Chondrocyte (in vitro differentiated cells): ENCODE data around the gene U2AF2. TPM values are rescaled to one million over a fixed set of nuclear protein-coding genes. Genes with fewer than 3 reads are reported as not detected.

ENCODE experiments used
- DNase-seq: peaks from one replicate; pipeline ENCODE4 v3.0.0; 2021; ENCODE audit warnings: mixed read lengths, low spot score
- H3K27ac Mint-ChIP-seq: one replicate; pipeline ENCODE4 v1.8.0; 2021; ENCODE audit warnings: mild to moderate bottlenecking, moderate library complexity, mixed read lengths; ENCODE audit not compliant: unreplicated experiment
- H3K27me3 Mint-ChIP-seq: 2 replicates; pipeline ENCODE4 v1.8.0; 2021; ENCODE audit warnings: low read depth, mixed read lengths
- H3K36me3 Mint-ChIP-seq: 2 replicates; pipeline ENCODE4 v1.8.0; 2021; ENCODE audit warnings: low read depth, mixed read lengths
- H3K4me1 Mint-ChIP-seq: 2 replicates; pipeline ENCODE4 v1.8.0; 2021; ENCODE audit warnings: low read depth, mild to moderate bottlenecking, mixed read lengths
- H3K4me3 Mint-ChIP-seq: one replicate; pipeline ENCODE4 v1.8.0; 2021; ENCODE audit warnings: mild to moderate bottlenecking, moderate library complexity, mixed read lengths; ENCODE audit not compliant: unreplicated experiment
- H3K9me3 Mint-ChIP-seq: 2 replicates; pipeline ENCODE4 v1.8.0; 2021; ENCODE audit warnings: low read depth, mixed read lengths
- CTCF ChIP-seq: fragments of 200-600 bp; sonication (generic); IDR thresholded peaks from 2 replicates; pipeline ENCODE4 v1.5.0; 2021; ENCODE audit warnings: antibody characterized with exemption, mild to moderate bottlenecking, moderate library complexity
- total RNA-seq: library from RNA; stranded (reverse); gene quantifications from 3 replicates; pipeline ENCODE4 v1.2.1, GENCODE V29; 2021

U2AF2 gene
- total RNA-seq, 1 donor from 2014 or later = 129 TPM

- TF ChIP-seq CTCF = no peak
- Mint-ChIP-seq H3K27me3 (no peaks in the 10 kb centered on the region), H3K9me3 (no peaks in the 10 kb centered on the region), H3K4me1 (peaks cover 39% of the 10 kb centered on the region), H3K27ac (peak overlapping the region; percentile 57), H3K36me3 (peaks cover 5% of the 10 kb centered on the region), H3K4me3 (peak overlapping the region; percentile 99)
- no peak for DNase-seq
Measured at GRCh38 chr19:55656988-55657747, 2.3 kb downstream of the U2AF2 start.

GRCh38 chr19:55658846-55659459, 4.1 kb downstream of the U2AF2 start:
- no peak for TF ChIP-seq CTCF
- peak; percentile 70 for DNase-seq
- Mint-ChIP-seq H3K27me3 (no peaks in the 10 kb centered on the region), H3K27ac (no peak overlapping the region), H3K4me1 (peaks cover 36% of the 10 kb centered on the region), H3K36me3 (peaks cover 19% of the 10 kb centered on the region), H3K4me3 (no peak overlapping the region), H3K9me3 (no peaks in the 10 kb centered on the region)

- Mint-ChIP-seq H3K4me3 (no peak overlapping the region), H3K27me3 (no peaks in the 10 kb centered on the region), H3K4me1 (peaks cover 36% of the 10 kb centered on the region), H3K27ac (peak overlapping the region; percentile 33), H3K9me3 (no peaks in the 10 kb centered on the region), H3K36me3 (peaks cover 24% of the 10 kb centered on the region)
- TF ChIP-seq CTCF = no peak
- no peak for DNase-seq
Measured at GRCh38 chr19:55659822-55660221, 5.0 kb downstream of the U2AF2 start.

GRCh38 chr19:55660404-55660803, 5.6 kb downstream of the U2AF2 start:
- H3K27me3 Mint-ChIP-seq = no peaks in the 10 kb centered on the region
- H3K27ac Mint-ChIP-seq = peak overlapping the region; percentile 12
- peaks cover 26% of the 10 kb centered on the region for H3K36me3 Mint-ChIP-seq
- TF ChIP-seq CTCF = no peak
- H3K9me3 Mint-ChIP-seq = no peaks in the 10 kb centered on the region
- no peak overlapping the region for H3K4me3 Mint-ChIP-seq
- DNase-seq = peak; percentile 79
- peaks cover 36% of the 10 kb centered on the region for H3K4me1 Mint-ChIP-seq

GRCh38 chr19:55660991-55661390, 6.2 kb downstream of the U2AF2 start:
- no peak for TF ChIP-seq CTCF
- Mint-ChIP-seq H3K36me3 (peaks cover 29% of the 10 kb centered on the region), H3K4me3 (no peak overlapping the region), H3K9me3 (no peaks in the 10 kb centered on the region), H3K27ac (no peak overlapping the region), H3K4me1 (peaks cover 33% of the 10 kb centered on the region), H3K27me3 (no peaks in the 10 kb centered on the region)
- DNase-seq = peak; percentile 79
